GM19351 (cell line): ENCODE results near the gene JADE3.
A peak's percentile ranks its signal among the peaks of the same experiment; 100 is the strongest.

Experiments
- ATAC-seq: cut with Tn5 transposase; IDR thresholded peaks from one replicate; pipeline ENCODE4 v1.9.1; 2021; ENCODE audit warnings: mild to moderate bottlenecking, moderate library complexity; ENCODE audit not compliant: unreplicated experiment

JADE3 gene

DNA sequence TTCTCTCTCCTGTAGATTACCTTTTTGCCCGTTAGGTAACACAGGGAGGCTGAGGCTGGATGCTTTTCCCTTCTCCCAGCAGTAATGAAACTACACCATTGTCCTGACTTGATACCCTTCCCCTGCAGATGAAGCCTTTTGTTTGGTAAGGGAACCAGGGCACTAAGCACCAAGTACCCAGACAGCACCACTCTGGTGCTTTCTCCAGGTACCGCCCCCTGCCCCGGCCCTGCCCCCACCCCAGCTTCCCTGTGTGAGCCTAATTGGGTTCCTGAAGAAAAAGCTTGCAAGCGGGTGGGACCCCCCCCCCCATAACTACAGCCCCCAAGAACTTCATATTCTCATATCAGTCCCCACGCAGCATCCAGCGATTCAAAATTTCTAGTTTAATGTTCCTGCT lies 79.8 kb downstream of the JADE3 start:
- no peak for ATAC-seq

- no peak for ATAC-seq
Observed at GRCh38 chrX:46994096-46994495, 81.9 kb downstream of the JADE3 start.

- ATAC-seq = no peak
Observed at GRCh38 chrX:47012131-47012530, 99.9 kb downstream of the JADE3 start.

GRCh38 chrX:47026198-47026597 lies 114.0 kb downstream of the JADE3 start:
- peak; percentile 65 for ATAC-seq

GRCh38 chrX:47030339-47030738 lies 118.1 kb downstream of the JADE3 start:
- ATAC-seq = no peak

DNA sequence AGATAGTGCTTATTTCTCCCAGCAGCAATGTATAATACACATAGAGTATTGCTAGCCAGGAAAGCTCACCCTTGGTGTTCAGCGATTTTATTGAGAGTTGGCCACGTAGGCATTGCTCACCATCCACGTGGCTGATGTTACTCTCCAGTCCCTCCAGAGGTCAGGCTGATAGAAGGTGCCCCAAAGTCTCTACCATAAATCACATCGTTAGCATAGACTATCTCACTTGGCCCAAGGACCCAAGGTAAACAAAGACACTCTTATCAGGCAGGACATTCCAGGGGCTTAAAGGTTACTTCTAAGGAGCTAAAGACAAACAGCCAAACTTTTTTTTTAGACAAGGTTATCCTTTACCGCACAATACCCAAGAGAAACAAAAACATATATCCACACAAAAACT lies 135.8 kb downstream of the JADE3 start:
- no peak for ATAC-seq

DNA sequence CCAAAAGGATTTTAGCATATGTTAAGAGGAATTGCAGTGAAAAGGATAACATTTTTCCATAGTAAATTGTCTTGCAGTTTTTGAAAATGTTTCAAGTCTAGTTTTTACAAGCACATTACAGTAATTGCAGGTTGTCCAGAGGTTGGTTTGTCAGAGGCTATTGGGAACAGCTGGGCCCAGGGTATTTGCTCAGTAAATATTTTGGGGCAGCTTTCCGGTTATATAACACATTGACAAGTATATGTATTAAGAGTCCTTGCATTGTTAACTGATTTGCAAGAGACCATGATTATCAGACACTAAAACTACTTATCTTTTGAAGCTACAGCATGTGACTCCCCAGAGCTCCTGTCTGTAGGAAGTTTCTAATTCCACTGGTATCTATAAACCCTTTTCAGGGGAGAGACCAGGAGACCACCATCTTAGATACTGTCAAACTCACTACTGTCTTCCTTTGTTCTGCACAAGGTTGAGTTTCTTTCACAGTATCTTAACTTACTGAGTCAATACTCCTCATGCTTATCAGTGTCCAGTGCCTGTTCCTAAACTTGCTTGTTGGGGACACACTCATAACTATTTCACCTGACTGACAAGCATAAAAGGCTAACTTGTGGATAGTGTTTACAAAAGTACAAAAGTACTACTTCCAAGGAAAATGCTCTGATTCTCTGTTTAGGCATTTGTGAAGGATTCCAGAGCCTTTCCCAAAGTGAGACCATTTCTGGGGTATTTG lies 147.1 kb downstream of the JADE3 start:
- ATAC-seq = no peak

DNA sequence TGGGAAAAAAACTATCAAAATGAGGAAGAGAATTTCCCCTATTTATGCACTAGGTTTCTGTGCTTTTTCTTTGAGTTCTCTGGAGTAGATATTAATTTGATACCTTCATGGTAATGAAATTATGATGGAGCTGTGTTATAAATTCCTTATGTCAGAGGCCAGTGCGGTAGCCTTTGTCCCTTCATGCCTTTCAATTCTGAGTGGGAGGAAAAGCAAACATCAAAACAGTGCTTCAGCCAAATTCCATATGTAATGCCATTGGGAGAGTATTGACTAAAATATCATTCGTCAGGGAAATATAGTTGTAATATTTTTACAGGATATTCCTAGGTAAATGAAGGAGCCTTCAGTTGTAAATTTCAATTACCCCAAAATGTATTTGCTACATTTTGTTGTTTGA lies 148.5 kb downstream of the JADE3 start:
- no peak for ATAC-seq

GRCh38 chrX:47061238-47061919 lies 149.2 kb downstream of the JADE3 start:
- no peak for ATAC-seq

DNA sequence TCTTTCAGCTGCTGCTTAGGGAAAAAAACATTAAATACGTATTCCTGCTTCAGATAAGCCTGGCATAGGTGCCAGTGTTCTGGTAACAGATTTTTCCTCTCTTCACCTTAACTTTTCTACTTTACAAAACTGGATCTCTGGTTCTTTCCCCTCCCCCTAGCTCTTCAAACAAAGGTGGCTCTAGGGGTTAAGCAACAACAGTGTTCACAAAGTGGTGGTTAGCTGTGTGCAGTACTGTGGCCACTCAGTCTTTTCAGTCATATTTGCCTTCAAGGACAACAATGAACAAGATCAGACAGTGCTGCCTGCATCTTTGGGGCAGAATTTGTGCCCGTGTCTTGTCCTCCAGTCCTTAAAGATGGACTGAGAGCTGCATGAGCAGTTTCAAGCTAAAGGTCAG lies 151.0 kb downstream of the JADE3 start:
- ATAC-seq = no peak

DNA sequence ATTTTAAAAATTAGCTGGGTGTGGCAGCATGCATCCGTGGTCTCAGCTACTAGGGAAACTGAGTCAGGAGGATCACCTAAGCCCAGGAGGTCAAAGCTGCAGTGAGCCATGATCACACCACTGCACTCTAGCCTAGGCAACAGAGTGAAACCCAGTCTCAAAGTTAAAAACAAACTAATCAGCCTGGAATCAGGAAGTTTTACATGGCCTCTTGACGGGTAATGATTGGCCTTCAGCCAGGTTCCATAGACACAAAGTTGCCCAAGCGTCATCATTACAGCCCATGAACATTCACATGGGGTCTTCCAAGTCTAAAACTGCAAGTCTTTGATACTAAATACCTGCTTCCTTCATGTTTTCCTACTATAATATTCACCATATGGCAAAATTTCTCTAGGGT lies 156.0 kb downstream of the JADE3 start:
- no peak for ATAC-seq

DNA sequence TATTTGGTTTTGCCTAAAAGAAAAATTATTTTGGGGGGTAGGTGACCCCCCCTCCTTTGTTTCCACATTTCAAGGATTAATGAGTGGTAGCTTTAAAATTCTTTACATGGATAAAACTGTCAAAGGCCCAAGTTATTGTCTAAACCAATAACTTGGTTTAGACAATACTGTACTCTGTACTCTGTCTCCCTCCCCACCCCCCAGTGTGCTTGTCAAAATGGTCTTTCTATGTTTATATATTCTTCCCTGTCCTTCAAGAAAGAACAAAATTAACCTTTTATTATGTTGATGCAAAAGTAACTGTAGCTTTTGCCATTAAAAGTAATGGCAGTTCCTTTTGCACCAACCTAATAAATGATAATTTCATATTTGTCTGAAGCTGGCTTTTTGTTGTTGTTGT lies 156.5 kb downstream of the JADE3 start:
- no peak for ATAC-seq

GRCh38 chrX:47078129-47079043 lies 166.2 kb downstream of the JADE3 start, which contains the start of gene RGN:
TSS of gene RGN (plus strand) at chrX:47078443. CDS start at chrX:47081145, 2,702 bp downstream.
- no peak for ATAC-seq

- no peak for ATAC-seq
Observed at GRCh38 chrX:47080215-47080914, 168.1 kb downstream of the JADE3 start.

DNA sequence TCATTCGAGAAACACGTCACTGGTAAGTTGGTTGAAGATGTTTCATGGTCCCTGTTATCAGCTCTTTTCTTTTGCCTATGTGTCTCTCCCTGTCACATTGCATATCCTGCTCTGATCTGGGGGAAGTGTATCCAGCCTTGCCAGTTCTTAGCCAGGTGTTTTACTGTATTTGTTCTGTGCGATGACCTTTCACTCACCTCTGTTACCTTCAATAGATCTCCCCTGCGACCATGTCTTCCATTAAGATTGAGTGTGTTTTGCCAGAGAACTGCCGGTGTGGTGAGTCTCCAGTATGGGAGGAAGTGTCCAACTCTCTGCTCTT lies 168.7 kb downstream of the JADE3 start:
- no peak for ATAC-seq

- ATAC-seq = no peak
Observed at GRCh38 chrX:47091149-47091775, 179.0 kb downstream of the JADE3 start.

GRCh38 chrX:47093248-47093647 lies 181.0 kb downstream of the JADE3 start:
- ATAC-seq = no peak

- ATAC-seq = no peak
Observed at GRCh38 chrX:47093860-47094259, 181.6 kb downstream of the JADE3 start.

GRCh38 chrX:47097018-47097417 lies 184.8 kb downstream of the JADE3 start:
- ATAC-seq = no peak

- ATAC-seq = no peak
Observed at GRCh38 chrX:47098338-47099094, 186.3 kb downstream of the JADE3 start.
